K562 (cell line): Measurements from ENCODE around the gene OR2A1.
"Not testable (repeated sequence)": the region's sequence is repeated elsewhere in the genome, so short reads cannot be mapped to it uniquely, and the experiment has no call there.

Source experiments
- CBFA2T3 ChIP-seq: fragments of 450-650 bp; IDR thresholded peaks from 2 replicates; pipeline ENCODE4 v1.6.1; 2017
- ELF1 ChIP-seq: fragments of 200-800 bp; sonication (Bioruptor generic); IDR thresholded peaks from 2 replicates; pipeline ENCODE4 v1.6.1; 2016; ENCODE audit warnings: missing genetic modification characterization, missing compliant biosample characterization
- HDAC6 ChIP-seq: IDR thresholded peaks from 2 replicates; pipeline ENCODE4 v1.6.1; 2012; ENCODE audit warnings: low read depth, mild to moderate bottlenecking, control low read depth, inconsistent platforms, low read length, moderate library complexity
- HNRNPUL1 ChIP-seq: fragments of 200-400 bp; formaldehyde crosslinking; IDR thresholded peaks from 2 replicates; pipeline ENCODE4 v1.6.1; 2017; ENCODE audit warnings: low read length
- SIRT6 ChIP-seq: IDR thresholded peaks from one replicate; pipeline ENCODE4 v1.6.1; 2012; ENCODE audit warnings: low read depth, mild to moderate bottlenecking, control low read depth, inconsistent platforms, low read length, moderate library complexity
- SMAD4 ChIP-seq: fragments of 250-450 bp; sonication (Bioruptor Pico); conservative IDR thresholded peaks from 2 replicates; pipeline ENCODE4 v1.8.0; 2021; ENCODE audit warnings: inconsistent platforms, mild to moderate bottlenecking, moderate library complexity
- SP2 ChIP-seq: IDR thresholded peaks from 2 replicates; pipeline ENCODE4 v1.6.1; 2011; ENCODE audit warnings: mild to moderate bottlenecking, low read depth, low read length, moderate library complexity; ENCODE audit not compliant: poor library complexity, severe bottlenecking; ENCODE audit errors: extremely low read depth
- TRIM24 ChIP-seq, 2 experiments: fragments of 450-650 bp; IDR thresholded peaks; 2 replicates each; pipeline ENCODE4 v1.6.1; 2016
- ZEB2 ChIP-seq: fragments of 450-650 bp; IDR thresholded peaks from 2 replicates; pipeline ENCODE4 v1.6.1; 2016
- ZNF143 ChIP-seq: sonication (generic); formaldehyde crosslinking; IDR thresholded peaks from 2 replicates; pipeline ENCODE4 v1.9.0; 2022; ENCODE audit warnings: mild to moderate bottlenecking, missing genetic modification reagents
- TF ChIP-seq, protein P1 (sequence below): sonication (generic); formaldehyde crosslinking; IDR thresholded peaks from 2 replicates; pipeline ENCODE4 v1.9.0; 2022; ENCODE audit warnings: mild to moderate bottlenecking, missing genetic modification reagents
- TF ChIP-seq, protein P2 (sequence below), 2 experiments: fragments of 450-650 bp; conservative IDR thresholded peaks; 2 replicates each; pipeline ENCODE4 v1.6.1; 2017; ENCODE audit warnings: mild to moderate bottlenecking in 2 of 2, moderate library complexity in 2 of 2

GRCh38 chr7:144291607-144292006, 20.6 kb upstream of the OR2A1 start:
- TF ChIP-seq CBFA2T3; ELF1; HDAC6; HNRNPUL1; ZNF143 (CRISPR knock-in tag); TRIM24 (IDR thresholded peaks at IDR 0.05); SP2; SMAD4 (CRISPR knock-in tag); ZEB2; SIRT6: not testable (repeated sequence)
- TF ChIP-seq, protein P1, sequence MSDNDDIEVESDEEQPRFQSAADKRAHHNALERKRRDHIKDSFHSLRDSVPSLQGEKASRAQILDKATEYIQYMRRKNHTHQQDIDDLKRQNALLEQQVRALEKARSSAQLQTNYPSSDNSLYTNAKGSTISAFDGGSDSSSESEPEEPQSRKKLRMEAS (CRISPR knock-in tag), result not testable (repeated sequence)
- TF ChIP-seq, protein P2, sequence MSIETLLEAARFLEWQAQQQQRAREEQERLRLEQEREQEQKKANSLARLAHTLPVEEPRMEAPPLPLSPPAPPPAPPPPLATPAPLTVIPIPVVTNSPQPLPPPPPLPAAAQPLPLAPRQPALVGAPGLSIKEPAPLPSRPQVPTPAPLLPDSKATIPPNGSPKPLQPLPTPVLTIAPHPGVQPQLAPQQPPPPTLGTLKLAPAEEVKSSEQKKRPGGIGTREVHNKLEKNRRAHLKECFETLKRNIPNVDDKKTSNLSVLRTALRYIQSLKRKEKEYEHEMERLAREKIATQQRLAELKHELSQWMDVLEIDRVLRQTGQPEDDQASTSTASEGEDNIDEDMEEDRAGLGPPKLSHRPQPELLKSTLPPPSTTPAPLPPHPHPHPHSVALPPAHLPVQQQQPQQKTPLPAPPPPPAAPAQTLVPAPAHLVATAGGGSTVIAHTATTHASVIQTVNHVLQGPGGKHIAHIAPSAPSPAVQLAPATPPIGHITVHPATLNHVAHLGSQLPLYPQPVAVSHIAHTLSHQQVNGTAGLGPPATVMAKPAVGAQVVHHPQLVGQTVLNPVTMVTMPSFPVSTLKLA (conservative IDR thresholded peaks at IDR 0.05), result not testable (repeated sequence)
